Peyer's patch (tissue), 4 donors: ENCODE data around the gene KLF12.

Experiments
- POLR2A ChIP-seq, 2 donors: fragments of 450-650 bp; IDR thresholded peaks; one replicate each; pipeline ENCODE4 v1.5.1; 2017; ENCODE audit warnings: antibody characterized with exemption in 2 of 2, mild to moderate bottlenecking in 2 of 2, moderate library complexity in 2 of 2
- TF ChIP-seq, protein P1 (sequence below), 6 experiments: fragments of 450-650 bp in 4 of 6; fragments of 200-600 bp in 2 of 6; sonication (generic) in 1 of 6; IDR thresholded peaks; one replicate each; pipeline ENCODE4 v1.5.1; 2017 to 2019; ENCODE audit warnings: antibody characterized with exemption in 6 of 6, mild to moderate bottlenecking in 3 of 6, moderate library complexity in 1 of 6

DNA sequence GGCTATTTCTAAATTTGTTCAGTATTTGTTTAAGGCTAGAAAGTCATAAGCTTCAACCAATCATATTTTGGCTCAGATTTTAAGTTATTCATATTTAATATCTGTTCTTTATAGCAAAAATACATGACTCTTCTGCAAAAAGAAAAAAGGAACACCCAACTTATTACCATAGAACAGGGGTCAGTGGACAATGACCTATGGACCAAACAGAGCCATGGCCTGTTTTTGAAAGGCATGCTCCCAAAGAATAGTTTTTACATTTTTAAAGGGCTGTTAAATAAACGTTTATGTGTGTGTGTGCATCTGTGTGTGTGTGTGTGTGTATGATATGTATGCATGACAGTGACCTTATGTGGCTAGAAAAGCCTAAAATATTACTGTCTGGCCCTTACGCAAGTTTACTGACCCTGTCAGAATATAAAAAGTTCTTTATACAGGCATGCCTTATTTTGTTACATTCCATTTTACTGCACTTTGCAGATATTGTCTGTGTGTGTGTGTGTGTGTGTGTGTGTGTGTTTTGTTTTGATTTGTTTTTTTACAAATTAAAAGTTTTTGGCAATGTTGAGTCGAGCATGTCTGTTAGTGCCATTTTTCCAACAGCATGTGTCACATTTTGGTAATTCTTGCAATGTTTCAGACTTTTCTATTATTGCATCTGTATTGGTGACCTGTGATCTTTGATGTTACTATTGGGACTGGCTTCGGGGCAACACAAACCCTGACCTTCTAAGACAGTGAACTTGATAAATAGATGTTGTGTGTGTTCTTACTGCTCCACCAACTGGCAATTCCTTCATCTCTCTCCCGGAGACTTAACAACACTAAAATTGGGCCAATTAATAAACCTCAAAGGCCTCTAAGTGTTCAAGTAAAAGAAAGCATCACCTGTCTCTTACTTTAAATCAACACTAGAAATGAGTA is 22.0 kb downstream of the KLF12 start:
- TF ChIP-seq, protein P1, sequence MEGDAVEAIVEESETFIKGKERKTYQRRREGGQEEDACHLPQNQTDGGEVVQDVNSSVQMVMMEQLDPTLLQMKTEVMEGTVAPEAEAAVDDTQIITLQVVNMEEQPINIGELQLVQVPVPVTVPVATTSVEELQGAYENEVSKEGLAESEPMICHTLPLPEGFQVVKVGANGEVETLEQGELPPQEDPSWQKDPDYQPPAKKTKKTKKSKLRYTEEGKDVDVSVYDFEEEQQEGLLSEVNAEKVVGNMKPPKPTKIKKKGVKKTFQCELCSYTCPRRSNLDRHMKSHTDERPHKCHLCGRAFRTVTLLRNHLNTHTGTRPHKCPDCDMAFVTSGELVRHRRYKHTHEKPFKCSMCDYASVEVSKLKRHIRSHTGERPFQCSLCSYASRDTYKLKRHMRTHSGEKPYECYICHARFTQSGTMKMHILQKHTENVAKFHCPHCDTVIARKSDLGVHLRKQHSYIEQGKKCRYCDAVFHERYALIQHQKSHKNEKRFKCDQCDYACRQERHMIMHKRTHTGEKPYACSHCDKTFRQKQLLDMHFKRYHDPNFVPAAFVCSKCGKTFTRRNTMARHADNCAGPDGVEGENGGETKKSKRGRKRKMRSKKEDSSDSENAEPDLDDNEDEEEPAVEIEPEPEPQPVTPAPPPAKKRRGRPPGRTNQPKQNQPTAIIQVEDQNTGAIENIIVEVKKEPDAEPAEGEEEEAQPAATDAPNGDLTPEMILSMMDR (IDR thresholded peaks at IDR 0.05): no peak
- no peak for TF ChIP-seq POLR2A (IDR thresholded peaks at IDR 0.05)
